ENCODE measurements around the gene LEKR1. TPM values are rescaled to one million over a fixed set of nuclear protein-coding genes. Genes with fewer than 3 reads are reported as not detected.

Gene LEKR1
- total and polyA plus RNA-seq, 9 of the 15 experiments (the other 6 are each of a cell fraction or from before 2014, with no cell fraction given) = 0.76 to 1.8 (median 1.2) TPM

DNA sequence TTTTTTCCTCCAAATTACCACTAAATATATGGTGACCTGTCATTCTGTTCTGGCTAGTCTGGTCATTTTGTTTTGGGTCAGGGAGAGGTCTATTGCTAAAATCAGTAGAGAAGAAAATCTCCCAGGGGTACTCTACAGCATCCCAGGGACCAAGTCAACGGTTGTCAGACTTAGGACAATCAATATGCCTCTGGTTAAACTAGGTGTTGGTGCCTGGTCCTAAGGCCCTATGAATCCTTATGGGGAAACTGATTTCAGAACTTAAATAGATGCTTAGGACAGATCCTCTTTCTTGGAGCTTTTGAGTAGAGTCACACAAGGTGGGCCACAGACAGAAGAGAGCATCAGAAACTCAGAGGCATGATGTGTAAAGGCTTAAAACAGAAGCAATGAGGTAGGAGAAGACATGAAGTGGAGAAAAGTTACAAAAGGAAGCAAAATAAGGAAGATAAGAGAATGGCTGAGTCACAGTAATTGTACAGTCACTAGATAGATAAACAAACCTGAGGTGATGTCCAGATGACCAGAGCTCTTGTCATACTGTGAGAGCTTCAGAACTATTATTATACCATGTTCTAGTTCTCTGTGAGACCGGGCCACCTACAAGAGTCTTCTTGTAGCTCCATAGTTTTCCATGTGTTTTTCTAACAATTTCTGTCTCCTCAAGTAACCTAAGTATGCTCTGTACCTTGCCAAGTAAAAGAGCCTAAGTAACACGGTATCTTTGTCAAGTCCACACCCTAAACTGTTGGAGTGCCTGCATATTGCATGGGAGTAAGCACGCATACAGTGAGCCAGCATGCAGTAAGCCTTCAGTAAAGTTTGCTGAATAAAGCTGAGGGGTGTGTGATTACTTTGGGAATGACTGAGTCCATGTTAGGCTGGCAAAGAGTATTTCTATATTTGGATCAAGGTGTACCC lies 44.6 kb upstream of the LEKR1 start (continued):
- TF ChIP-seq YY1 (IDR thresholded peaks at IDR 0.05; ENCODE audit: borderline replicate concordance in 1 of 3, control insufficient read depth in 1 of 3, extremely low read depth in 1 of 3, insufficient read depth in 3 of 3, insufficient read length in 1 of 3, insufficient replicate concordance in 2 of 3, low read depth in 1 of 3, low read length in 2 of 3) = no peak
- TF ChIP-seq ZNF395 (CRISPR knock-in tag; IDR thresholded peaks at IDR 0.05) = peak; percentile 52; the same call in 1 of the 2 replicates
- TF ChIP-seq TRIM28 (IDR thresholded peaks at IDR 0.05) = no peak; the same call in 1 of the 2 replicates
- TF ChIP-seq TAL1 (IDR thresholded peaks at IDR 0.05) = peak; percentile 36; the same call in 1 of the 2 replicates
- no peak for TF ChIP-seq TGIF2 (CRISPR knock-in tag; IDR thresholded peaks at IDR 0.05)
- TF ChIP-seq ZNF592 (IDR thresholded peaks at IDR 0.05) = peak; percentile 81
- TF ChIP-seq TAF9B (IDR thresholded peaks at IDR 0.05; ENCODE audit: partially characterized antibody) = peak; percentile 27
- TF ChIP-seq ZBTB8A (IDR thresholded peaks at IDR 0.05; ENCODE audit: partially characterized antibody) = no peak
- peak; percentile 40; the same call in 1 of the 2 replicates for TF ChIP-seq L3MBTL2 (IDR thresholded peaks at IDR 0.05)
- TF ChIP-seq SRSF3 (IDR thresholded peaks at IDR 0.05; ENCODE audit: insufficient read depth, low read length) = no peak
- peak; percentile 87 for TF ChIP-seq JUND (IDR thresholded peaks at IDR 0.05; ENCODE audit: borderline replicate concordance, low read depth, low read length)
- TF ChIP-seq JUND (tag; IDR thresholded peaks at IDR 0.05; ENCODE audit: borderline replicate concordance, low read depth, low read length) = peak; percentile 89; the same call in 2 of the 3 replicates
- TF ChIP-seq HDGF (IDR thresholded peaks at IDR 0.05) = no peak
- TF ChIP-seq TRIM24 (IDR thresholded peaks at IDR 0.05) = peak; percentile 72 to 83
- TF ChIP-seq, protein P1, sequence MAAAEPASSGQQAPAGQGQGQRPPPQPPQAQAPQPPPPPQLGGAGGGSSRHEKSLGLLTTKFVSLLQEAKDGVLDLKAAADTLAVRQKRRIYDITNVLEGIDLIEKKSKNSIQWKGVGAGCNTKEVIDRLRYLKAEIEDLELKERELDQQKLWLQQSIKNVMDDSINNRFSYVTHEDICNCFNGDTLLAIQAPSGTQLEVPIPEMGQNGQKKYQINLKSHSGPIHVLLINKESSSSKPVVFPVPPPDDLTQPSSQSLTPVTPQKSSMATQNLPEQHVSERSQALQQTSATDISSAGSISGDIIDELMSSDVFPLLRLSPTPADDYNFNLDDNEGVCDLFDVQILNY (CRISPR knock-in tag; IDR thresholded peaks at IDR 0.05) = no peak
- TF ChIP-seq HDAC3 (IDR thresholded peaks at IDR 0.05; ENCODE audit: borderline replicate concordance, partially characterized antibody) = no peak

All from K562 (cell line).